ENCODE data around the gene PMEL.
A peak's percentile ranks its signal among the peaks of the same experiment; 100 is the strongest.
"Not testable (repeated sequence)": the region's sequence is repeated elsewhere in the genome, so short reads cannot be mapped to it uniquely, and the experiment has no call there.

The PMEL gene

DNA sequence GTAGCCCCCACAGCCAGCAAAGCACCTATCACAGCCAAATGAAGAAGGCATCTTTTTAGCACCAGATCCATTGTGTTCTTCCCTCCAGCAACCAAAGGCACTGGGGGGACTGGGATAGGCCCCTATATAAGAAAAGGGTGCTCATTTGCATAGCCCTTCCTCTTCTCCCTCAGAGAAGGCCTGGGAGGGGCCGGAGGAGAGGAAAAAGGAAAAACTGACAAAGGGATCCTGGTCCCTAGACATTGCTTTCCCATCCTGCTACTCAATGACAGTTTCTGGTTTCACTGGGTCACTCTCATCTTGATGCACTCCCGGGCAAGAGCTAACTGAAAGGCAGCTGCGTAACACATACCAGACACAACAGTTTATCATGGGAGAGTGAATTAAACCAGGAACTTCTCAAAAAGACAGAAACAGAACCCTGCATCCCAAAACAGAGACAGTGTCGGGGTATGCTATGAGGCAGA is at the start of gene PMEL:
PMEL (minus strand) TSS at position 102 of the 467 bp plus-strand sequence; CDS start at position 71, 31 bp downstream.
- no peak for DNase-seq

DNA sequence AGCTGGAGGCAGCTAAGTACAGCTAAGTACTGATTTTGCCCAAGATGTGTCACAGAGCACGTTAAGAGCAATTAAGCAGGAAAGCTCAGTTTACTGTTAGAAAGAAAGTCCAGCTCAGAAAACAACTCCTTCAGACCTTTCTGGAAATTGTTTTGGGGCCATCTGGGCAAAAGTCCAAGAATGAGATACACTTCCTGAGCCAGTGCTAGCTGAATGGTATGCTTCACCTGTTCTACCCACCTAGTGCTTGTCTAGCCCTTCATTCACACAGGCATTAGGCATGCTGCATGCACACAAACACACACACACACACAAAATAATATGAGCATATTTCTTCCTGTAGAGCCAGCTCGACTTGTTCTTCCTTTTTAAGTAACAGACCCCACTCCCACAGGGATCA is 48.4 kb upstream of the PMEL start:
- no peak for DNase-seq

DNA sequence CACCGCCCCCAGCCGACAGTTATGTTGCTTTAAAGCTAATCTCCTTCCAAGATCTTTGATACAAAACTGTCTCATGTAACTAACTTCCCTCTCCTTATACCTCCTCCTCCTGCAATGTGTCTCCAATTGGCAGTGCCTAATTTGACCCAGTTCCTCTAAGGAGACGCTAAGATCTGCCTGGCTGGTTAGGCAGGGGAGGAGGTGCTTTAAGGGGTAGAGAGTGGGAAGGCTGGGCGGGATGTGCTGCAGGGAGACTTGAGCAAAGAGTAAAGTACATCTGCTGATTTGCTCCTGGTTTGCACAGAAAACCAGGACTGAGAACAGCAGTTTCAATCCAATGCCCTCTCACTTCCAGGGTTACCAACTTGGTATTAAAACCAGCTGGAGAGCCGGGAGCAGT is 47.6 kb upstream of the PMEL start:
- no peak for DNase-seq

DNA sequence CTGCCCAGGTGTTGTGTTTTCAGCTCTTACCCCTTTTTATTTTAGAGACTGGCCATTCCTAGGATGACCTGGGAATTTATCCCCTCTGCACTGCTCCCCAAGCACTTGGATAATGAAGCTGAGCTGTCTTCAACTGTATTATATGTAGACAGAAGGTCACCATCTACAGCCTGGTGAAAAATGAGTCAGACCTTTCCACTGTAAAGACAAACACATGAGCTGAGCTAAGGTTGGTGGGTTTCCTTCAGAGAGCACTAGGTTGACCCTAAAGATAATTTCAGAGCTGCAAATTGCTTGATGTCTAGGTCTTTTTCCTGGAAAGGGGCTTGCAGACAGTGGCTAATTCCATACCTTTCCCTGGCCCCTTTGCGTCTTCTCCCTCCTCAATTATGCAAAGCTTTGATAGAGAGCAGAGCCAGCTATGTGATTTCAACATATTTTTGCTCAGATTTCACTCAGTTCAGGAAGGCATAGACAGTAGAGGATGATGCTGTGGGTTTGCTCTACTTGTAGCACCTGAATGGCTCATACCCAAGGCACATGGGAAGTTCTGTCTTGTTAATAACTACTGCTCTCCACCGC is 45.8 kb upstream of the PMEL start:
- DNase-seq: no peak

DNA sequence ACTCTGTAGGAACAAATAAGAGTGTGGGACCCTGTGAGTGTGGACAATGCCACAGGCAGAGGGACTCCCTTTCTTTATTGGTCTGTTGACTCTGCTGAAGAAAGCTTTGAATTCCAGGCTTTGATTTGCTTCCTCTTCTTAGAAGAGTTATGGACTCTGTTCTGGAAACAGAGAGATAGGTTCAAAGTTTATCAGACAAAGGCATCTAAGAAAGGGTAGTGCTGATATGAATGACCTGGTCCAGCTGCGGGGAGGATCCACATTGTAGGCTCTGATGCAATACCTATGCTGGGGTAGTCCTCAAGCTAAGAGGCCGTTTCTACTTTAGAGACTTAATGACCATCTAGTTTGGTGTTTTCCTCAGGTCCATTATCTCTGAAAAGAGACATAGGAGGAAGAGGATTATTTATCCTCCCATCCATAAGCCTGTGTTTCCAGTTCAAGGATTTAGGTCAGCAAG is 44.3 kb upstream of the PMEL start:
- no peak for DNase-seq

DNA sequence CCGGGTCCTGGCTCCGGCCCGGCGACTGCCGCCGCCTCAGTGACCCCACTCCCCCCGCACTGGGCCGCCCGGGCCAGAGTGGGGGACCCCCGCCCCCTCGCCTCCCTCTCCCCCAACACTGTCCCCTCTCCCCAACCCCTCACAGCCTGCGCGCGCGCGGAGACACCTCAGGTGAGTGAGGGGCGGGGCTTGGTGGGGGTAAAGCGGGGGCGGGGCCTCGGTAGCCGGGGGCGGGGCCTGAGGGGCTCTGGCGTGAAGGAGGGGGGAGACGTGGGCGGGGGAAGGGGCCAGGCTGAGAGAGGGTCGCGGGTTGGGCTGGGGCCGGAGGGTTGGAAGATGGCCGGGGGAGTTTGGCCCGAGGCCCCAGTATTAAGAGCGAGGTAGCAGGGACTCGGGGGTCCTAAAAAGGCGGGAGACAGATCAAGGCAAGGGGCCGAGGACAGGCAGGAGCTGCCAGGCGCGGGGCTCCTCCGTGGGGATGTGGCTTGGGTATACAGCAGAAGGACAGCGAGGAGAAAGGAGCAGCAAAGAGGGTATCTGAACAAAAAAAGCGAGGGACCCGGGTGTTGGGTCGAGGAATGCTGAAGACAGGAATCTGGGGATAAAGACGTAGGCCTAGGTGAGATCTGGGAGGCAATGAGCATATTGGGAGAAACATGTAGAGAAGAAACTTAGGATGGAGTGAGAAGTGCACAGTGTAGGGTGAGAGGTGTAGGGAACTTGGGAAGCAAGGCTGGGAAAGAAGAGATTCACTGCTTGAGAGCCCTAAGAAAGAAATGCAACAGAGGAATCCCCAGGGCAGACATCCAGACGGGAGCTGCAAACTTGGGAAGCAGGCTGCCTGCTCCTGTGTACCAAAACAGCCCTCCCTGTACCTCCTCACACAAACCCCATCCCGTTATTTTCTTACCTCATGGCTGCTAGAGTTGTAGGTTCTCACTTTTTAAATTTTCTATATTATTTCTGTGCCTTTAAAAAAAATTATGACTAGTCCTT is 42.0 kb upstream of the PMEL start:
- DNase-seq: peak; percentile 10

DNA sequence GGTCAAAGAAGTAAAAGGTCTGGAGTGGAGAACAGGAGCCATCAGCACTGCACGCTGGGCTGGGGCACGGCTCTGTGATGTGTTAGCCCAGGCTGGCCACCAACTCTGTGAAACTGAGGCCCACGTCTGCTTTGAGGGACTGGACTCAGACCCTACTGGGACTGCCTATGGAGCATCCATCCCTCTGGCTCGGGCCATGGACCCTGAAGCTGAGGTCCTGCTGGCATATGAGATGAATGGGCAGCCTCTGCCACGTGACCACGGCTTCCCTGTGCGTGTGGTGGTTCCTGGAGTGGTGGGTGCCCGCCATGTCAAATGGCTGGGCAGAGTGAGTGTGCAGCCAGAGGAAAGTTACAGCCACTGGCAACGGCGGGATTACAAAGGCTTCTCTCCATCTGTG is 38.4 kb upstream of the PMEL start:
- DNase-seq: no peak

DNA sequence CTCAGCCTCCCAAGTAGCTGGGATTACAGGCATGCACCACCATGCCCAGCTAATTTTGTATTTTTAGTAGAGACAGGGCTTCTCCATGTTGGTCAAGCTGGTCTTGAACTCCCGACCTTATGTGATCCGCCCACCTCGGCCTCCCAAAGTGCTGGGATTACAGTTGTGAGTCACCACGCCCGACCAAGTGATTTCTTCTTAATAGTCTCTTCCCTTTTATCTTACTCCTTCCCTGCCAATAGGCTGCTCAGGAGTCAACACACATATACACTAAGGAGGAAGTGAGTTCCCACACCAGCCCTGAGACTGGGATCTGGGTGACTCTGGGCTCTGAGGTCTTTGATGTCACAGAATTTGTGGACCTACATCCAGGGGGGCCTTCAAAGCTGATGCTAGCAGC is 37.5 kb upstream of the PMEL start:
- not testable (repeated sequence) for DNase-seq

DNA sequence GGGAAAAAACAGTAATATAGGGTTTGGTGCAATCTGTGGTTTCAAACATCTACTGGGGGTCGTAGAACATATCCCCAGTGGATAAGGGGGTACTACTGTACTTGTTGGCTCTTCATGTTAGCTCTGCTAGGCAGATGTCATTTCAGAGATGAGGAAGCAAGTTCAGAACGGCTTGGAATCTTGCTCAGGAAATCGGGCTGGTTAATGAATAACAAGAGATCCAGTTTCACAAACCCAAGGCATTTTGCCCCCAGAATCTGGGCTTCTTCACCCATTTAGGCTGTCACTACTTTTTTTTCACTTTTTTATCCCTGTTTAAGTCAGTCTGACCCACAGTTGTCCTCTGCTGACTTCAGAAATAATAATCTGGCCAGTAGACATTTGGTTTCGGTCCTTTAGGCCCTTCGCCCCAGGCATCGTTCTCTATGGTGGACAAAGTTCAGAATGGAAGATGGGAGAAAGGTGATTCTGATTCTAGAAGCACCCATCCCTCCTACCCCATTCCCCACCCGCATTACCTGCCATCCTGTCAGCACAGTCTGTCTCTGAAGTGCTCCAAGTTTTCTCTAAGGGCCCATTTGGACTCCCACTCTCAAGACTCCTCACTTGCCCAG is 35.8 kb upstream of the PMEL start:
- no peak for DNase-seq

DNA sequence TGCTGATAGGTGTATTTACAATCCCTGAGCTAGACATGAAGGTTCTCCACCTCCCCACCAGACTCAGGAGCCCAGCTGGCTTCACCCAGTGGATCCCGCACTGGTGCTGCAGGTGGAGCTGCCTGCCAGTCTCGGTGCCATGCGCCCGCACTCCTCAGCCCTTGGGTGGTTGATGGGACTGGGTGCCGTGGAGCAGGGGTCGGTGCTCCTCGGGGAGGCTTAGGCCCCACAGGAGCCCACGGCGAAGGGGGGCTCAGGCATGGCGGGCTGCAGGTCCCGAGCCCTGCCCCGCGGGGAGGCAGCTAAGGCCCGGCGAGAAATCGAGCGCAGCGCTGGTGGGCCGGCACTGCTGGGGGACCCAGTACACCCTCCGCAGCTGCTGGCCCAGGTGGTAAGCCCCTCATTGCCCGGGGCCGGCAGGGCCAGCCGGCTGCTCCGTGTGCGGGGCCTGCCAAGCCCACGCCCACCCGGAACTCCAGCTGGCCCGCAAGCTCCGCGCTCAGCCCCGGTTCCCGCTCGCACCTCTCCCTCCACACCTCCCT is 34.2 kb upstream of the PMEL start:
- DNase-seq: not testable (repeated sequence)

DNA sequence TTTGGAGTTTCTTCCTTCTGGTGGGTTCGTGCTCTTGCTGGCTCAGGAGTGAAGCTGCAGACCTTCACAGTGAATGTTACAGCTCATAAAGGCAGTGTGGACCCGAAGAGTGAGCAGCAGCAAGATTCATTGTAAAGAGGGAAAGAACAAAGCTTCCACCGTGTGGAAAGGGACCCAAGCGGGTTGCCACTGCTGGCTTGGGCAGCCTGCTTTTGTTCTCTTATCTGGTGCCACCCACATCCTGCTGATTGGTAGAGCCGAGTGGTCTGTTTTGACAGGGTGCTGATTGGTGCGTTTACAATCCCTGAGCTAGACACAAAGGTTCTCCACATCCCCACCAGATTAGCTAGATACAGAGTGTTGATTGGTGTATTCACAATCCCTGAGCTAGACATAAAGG is 33.7 kb upstream of the PMEL start:
- not testable (repeated sequence) for DNase-seq

DNA sequence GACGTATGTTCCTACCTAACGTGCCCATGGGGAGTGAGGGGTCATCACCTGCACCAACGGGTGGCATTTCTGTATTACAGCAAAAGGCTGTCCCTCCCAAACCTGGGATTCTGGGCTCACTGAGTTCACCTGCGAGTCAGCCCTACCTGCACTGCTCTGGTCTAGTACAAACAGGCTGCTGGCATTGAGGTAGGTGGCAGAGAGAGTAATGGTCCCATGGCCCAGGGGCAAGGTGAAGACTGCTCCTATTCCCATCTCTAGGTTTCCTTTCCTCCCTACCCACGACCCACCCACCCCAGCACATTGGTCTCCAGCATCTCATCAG is 31.7 kb upstream of the PMEL start:
- DNase-seq: no peak

DNA sequence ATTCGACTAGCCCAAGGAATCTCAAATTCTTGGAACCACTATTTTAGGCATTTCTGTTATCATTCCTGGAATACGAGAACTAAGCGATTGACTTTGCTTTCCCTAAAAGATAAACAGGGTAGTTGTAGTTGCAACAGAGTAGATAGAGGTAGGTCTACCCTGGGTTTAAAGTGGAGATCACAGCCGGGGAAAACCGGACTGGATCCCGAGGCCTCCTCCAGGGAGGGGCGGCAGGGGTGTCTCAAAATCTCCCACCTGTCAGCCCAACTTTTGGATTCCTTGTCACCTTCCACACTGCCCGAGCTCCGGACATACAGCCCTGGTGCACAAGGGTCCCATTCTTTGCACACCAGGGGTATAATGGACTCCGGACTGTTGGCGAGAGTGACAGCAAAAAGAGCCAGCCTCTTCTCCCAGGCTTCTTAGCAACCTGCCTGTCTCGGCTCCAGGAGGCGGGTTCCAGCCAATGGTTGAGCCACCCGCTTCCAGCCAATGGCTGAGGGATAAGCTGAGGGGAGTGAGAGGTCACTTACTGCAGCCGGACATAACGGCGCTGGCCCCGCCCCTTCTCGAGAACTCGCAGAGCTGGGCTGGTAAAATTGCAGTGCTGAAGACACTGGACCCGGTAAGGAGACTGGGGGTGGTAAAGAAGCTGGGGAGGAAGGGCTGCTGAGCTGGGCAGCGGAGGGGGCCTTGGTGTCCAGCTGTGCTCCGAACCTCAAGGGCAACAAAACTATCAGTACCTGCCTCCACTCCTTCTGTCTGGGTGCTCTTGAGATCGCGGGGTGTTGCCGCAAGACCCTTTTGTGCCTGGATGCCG is 31.1 kb upstream of the PMEL start, which contains the start of gene SUOX:
SUOX (plus strand) TSS at position 562 of the 820 bp plus-strand sequence. CDS start 4,946 bp downstream, outside the sequence.
- DNase-seq: peak; percentile 95

DNA sequence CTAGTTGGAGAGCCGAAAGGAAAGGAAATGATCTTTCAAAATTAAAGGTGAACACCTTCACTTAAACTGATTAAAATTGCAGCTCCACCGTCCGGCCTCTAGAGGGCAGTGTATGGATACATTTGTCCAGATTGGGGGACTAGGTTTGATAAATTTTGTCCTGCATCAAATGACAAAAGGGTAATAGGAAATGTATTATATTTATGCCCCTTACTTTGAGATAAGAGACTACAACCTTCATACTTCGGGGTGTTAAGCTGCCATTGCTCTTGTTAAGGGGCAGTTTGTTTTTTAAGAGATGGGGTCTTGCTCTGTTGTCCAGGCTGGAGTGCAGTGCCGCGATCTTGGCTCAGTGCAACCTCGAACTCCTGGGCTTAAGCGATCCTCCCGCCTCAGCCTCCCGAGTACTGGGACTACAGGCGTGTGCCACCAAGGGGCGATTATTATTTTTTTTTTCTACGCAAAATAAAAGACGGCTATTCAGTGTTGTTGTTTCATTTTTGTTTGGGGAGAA is 30.4 kb upstream of the PMEL start:
- DNase-seq: peak; percentile 66

DNA sequence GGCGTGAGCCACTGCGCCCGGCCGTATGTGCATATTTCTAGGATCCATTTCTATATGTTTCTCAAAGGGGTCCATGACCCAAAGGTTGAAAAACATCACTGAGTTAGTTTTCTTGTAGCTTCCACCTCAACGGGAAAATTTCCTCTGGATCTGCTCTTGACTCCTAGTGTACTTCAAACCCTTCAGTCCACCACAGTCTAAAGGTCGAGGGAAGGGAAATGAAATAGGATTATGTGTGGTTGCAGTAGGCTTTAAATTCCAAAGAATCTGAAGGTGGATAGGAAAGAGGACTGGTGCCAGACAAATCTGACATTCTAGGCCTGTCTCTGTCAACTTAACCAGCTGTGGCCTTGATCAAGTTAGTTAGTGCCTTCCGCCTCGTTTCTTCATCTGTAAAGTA is 29.5 kb upstream of the PMEL start:
- no peak for DNase-seq

DNA sequence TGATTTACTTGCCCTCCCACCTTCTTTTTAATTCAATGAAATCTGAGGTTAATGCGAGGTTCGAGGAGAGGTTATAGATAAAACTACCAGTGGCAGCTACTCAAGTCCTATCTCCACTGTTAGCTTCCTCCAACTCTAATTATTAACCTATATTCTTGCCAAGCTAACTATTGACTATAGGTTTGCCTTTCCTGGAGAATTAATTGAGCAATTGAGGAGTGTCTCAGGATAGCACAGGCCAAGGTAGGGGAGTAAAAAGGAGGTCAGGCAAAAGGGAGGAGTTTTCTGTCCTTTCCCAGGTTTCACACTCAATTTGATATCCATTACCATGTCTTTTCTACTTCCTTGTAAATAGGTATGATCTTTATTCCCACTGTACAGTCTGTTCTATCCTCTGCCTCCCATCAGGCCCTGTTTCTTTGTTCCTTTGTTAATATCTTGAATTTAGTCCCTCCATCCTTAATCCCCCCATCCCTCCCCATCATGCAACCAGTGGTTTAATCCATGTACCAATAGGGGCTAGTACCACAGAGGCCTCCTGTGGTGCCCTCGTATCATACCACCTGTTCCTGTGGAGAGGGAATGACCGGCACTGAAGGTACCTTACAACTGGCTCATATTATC is 27.5 kb upstream of the PMEL start:
- no peak for DNase-seq

DNA sequence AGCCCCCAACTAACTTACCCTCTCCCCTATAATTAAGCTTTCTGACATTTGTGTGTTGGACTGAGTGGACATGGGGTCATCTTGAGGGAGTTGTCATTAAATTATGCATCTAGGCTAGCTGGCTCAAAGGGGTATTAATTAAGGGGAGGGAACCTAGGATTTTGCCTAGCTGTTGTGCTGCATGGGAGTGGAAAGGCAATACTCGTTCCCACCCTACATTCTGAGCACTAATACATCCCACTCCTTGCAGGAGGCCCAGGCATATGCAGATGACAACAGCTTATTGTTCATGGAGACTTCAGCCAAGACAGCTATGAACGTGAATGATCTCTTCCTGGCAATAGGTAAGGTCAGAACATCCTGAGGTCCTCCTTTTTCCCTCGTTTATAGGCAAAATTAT is 25.3 kb upstream of the PMEL start:
- no peak for DNase-seq

DNA sequence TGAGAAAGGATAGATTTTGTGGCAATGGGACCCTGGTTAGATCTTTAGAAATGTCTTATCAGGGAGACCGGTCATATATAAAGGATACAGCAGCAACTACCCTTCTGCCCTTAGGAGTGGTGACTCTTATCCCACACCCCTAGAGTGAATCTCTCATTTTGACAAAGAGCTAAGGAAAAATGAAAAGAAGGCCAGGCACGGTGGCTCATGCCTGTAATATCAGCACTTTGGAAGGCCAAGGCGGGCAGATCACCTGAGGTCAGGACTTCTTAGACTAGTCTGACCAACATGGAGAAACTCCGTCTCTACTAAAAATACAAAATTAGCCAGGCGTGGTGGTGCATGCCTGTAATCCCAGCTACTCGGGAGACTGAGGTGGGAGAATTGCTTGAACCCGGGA is 20.1 kb upstream of the PMEL start:
- DNase-seq: not testable (repeated sequence)

DNA sequence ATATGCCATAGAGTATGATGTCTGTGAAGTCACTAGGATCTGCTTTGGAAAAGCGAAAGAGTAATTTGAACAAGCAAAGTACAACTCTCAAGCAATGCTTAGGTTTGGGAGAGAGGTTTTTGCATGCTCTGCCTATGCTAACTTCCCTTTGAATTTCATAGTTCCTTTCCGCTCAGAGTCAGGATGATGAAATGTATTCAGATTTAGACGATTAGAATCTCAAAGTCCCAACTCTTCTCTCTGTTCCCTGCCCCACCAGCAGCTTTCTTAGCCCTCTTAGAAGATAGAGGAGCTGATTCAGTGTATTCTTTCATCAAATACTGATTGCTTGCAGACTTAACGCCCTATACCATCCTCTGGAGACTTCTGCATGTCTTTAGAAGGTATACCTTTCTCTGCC is 19.5 kb upstream of the PMEL start:
- no peak for DNase-seq

DNA sequence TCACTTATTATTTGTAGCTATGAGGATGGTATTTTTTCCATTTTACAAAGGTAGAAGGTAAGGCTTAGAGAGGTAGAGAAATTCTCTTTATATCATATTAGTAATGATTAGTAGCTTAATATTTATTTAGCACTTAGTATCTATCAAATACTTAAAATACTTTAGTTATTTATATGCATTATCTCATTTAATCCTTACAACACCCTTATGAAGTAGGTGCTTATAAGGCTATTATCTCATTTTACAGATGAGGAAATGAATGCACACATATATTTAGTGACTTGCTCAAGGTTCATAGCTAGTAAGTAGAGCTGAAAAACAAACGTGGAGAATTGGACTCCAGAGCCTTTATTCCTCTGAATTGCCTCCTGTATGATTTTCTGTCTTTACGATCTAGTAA is 19.0 kb upstream of the PMEL start:
- DNase-seq: no peak

DNA sequence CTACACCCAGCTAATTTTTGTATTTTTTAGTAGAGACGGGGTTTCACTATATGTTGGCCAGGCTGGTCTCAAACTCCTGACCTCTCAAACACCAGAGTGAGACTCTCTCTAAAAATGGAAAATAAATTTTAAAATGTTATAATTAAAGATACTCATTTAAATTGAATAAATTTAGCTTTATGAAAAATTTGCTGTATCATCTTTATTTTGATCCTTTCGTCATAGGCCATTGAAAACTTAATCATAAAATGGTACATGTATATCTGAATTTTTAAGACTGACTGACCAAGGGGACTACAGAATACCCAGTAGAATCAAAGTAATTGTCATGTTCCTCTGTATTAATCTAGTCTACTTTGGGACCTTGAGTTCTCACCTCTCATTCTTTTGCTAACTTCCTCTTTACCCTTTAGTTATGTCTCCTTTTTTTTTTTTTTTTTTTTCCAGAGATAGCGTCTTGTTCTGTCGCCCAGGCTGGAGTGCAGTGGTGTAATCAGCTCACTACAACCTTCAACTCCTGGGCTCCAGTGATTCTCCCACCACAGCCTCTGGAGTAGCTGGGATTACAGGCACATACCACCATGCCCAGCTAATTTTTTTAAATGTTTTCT is 17.5 kb upstream of the PMEL start:
- DNase-seq: no peak
